ENCODE measurements around the gene AFF3. TPM values are rescaled to one million over a fixed set of nuclear protein-coding genes. Genes with fewer than 3 reads are reported as not detected.

AFF3 gene
- total and polyA plus RNA-seq, 4 donors, result 0.48 to 5.3 (median 2.3) TPM

DNA sequence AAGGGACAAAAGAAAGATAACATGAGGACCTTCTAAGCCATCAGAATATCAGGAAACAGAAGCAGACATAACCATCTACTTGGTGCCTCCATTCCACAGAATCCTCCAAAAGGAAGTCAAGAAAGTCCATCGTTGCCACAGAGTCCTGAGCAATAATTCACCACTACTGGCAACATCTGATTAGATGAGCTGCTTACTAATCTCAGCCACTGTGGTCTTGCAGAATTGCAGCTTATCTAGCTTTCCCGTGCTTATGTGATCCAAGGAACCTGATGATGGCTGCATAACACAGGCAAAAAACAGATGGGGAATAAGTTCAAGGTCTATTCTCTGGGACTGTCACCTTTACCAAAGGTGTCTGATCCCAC, 278.5 kb downstream of the AFF3 start:
- Histone ChIP-seq H3K4me3 (ENCODE audit: low read depth in 1 of 3, low read length in 3 of 3) (no peak overlapping the region), H3K9me3 (ENCODE audit: control insufficient read depth in 4 of 4, low read length in 3 of 4) (no peaks in the 10 kb centered on the region), H3K27ac (ENCODE audit: low read depth in 1 of 2, low read length in 2 of 2) (no peak overlapping the region), H3K36me3 (ENCODE audit: control insufficient read depth in 4 of 4, insufficient read depth in 3 of 4, low read depth in 1 of 4, low read length in 3 of 4) (no peaks in the 10 kb centered on the region), H3K9ac (ENCODE audit: low read depth in 1 of 2, low read length in 2 of 2) (no peak overlapping the region), H3K4me1 (ENCODE audit: control insufficient read depth in 4 of 4, insufficient read depth in 4 of 4, low read length in 3 of 4) (peaks cover 3 to 21% (median 11%) of the 10 kb centered on the region in 4 donors), H3K27me3 (ENCODE audit: control insufficient read depth in 4 of 4, insufficient read depth in 4 of 4, low read length in 3 of 4) (no peaks in the 10 kb centered on the region)
- TF ChIP-seq TAF1 (conservative IDR thresholded peaks at IDR 0.05) (no peak), JUND (IDR thresholded peaks at IDR 0.05) (no peak), HNF4G (IDR thresholded peaks at IDR 0.05) (no peak), RXRA (IDR thresholded peaks at IDR 0.05) (no peak), EGR1 (IDR thresholded peaks at IDR 0.05; ENCODE audit: low read depth in 2 of 2) (no peak), NR2F2 (IDR thresholded peaks at IDR 0.05) (no peak), SP1 (IDR thresholded peaks at IDR 0.05) (no peak), RAD21 (IDR thresholded peaks at IDR 0.05) (no peak), FOXA2 (IDR thresholded peaks at IDR 0.05) (no peak), GABPA (IDR thresholded peaks at IDR 0.05 in 1 of 2, conservative IDR thresholded peaks at IDR 0.05 in 1 of 2) (no peak)
- TF ChIP-seq, protein P1, sequence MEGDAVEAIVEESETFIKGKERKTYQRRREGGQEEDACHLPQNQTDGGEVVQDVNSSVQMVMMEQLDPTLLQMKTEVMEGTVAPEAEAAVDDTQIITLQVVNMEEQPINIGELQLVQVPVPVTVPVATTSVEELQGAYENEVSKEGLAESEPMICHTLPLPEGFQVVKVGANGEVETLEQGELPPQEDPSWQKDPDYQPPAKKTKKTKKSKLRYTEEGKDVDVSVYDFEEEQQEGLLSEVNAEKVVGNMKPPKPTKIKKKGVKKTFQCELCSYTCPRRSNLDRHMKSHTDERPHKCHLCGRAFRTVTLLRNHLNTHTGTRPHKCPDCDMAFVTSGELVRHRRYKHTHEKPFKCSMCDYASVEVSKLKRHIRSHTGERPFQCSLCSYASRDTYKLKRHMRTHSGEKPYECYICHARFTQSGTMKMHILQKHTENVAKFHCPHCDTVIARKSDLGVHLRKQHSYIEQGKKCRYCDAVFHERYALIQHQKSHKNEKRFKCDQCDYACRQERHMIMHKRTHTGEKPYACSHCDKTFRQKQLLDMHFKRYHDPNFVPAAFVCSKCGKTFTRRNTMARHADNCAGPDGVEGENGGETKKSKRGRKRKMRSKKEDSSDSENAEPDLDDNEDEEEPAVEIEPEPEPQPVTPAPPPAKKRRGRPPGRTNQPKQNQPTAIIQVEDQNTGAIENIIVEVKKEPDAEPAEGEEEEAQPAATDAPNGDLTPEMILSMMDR (IDR thresholded peaks at IDR 0.05; ENCODE audit: low read depth, low read length, missing input control), result no peak
- TF ChIP-seq, protein P2, sequence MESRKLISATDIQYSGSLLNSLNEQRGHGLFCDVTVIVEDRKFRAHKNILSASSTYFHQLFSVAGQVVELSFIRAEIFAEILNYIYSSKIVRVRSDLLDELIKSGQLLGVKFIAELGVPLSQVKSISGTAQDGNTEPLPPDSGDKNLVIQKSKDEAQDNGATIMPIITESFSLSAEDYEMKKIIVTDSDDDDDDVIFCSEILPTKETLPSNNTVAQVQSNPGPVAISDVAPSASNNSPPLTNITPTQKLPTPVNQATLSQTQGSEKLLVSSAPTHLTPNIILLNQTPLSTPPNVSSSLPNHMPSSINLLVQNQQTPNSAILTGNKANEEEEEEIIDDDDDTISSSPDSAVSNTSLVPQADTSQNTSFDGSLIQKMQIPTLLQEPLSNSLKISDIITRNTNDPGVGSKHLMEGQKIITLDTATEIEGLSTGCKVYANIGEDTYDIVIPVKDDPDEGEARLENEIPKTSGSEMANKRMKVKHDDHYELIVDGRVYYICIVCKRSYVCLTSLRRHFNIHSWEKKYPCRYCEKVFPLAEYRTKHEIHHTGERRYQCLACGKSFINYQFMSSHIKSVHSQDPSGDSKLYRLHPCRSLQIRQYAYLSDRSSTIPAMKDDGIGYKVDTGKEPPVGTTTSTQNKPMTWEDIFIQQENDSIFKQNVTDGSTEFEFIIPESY (IDR thresholded peaks at IDR 0.05), result no peak
- TF ChIP-seq, protein P3, sequence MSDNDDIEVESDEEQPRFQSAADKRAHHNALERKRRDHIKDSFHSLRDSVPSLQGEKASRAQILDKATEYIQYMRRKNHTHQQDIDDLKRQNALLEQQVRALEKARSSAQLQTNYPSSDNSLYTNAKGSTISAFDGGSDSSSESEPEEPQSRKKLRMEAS (IDR thresholded peaks at IDR 0.05), result no peak
- TF ChIP-seq, protein P4, sequence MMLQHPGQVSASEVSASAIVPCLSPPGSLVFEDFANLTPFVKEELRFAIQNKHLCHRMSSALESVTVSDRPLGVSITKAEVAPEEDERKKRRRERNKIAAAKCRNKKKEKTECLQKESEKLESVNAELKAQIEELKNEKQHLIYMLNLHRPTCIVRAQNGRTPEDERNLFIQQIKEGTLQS (IDR thresholded peaks at IDR 0.05), result no peak
- no peak for DNase-seq (ENCODE audit: low spot score)
- WGBS, result 77% methylated on average over 2 of the region's 2 CpGs

DNA sequence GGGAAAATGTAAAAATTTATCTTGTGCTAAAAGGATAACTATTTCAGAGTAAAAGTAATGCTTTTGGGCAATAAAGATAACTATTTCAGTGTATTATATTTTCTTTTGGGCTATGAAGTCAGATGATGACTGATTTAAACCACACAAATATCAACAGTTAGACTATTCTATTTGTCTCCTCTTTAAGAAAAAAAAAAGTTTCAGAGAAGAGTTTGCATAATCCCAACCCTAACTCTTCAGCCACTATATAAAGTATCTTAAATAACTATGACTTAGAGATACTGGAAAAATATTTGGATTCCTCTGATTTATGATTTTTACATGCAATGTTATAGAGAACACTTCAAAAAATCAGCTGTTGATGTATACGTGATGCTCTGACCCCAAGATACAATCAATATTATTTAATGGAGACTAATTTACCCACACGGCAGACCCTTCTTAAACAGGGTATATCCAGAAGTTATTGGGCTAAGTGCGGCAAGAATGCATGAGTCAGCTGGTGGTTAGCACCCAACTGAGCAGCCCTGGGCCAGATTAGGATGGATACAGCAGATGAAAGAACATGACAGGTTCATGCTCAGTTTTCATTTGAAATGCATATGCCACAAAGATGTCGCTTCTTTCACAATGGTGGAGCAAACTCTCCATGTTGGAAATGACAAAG, 279.0 kb downstream of the AFF3 start:
- H3K4me3 ChIP-seq (ENCODE audit: low read depth in 1 of 3, low read length in 3 of 3), result no peak overlapping the region
- no peak overlapping the region for H3K27ac ChIP-seq (ENCODE audit: low read depth in 1 of 2, low read length in 2 of 2)
- H3K9me3 ChIP-seq (ENCODE audit: control insufficient read depth in 4 of 4, low read length in 3 of 4), result no peaks in the 10 kb centered on the region
- H3K36me3 ChIP-seq (ENCODE audit: control insufficient read depth in 4 of 4, insufficient read depth in 3 of 4, low read depth in 1 of 4, low read length in 3 of 4), result no peaks in the 10 kb centered on the region
- H3K9ac ChIP-seq (ENCODE audit: low read depth in 1 of 2, low read length in 2 of 2), result no peak overlapping the region
- WGBS, result 95% methylated on average over 4 of the region's 4 CpGs
- peaks cover 3 to 21% (median 11%) of the 10 kb centered on the region in 4 donors for H3K4me1 ChIP-seq (ENCODE audit: control insufficient read depth in 4 of 4, insufficient read depth in 4 of 4, low read length in 3 of 4)
- H3K27me3 ChIP-seq (ENCODE audit: control insufficient read depth in 4 of 4, insufficient read depth in 4 of 4, low read length in 3 of 4), result no peaks in the 10 kb centered on the region
- no peak for DNase-seq (ENCODE audit: low spot score)
- TF ChIP-seq FOXA1 (IDR thresholded peaks at IDR 0.05) (no peak), HNF4G (IDR thresholded peaks at IDR 0.05) (no peak), RAD21 (IDR thresholded peaks at IDR 0.05) (no peak), SP1 (IDR thresholded peaks at IDR 0.05) (no peak), NR2F2 (IDR thresholded peaks at IDR 0.05) (no peak), TAF1 (conservative IDR thresholded peaks at IDR 0.05) (no peak), EGR1 (IDR thresholded peaks at IDR 0.05; ENCODE audit: low read depth in 2 of 2) (no peak), RXRA (IDR thresholded peaks at IDR 0.05) (no peak), FOXA2 (IDR thresholded peaks at IDR 0.05) (no peak), GABPA (IDR thresholded peaks at IDR 0.05 in 1 of 2, conservative IDR thresholded peaks at IDR 0.05 in 1 of 2) (no peak), JUND (IDR thresholded peaks at IDR 0.05) (no peak)
- TF ChIP-seq, protein P4 (IDR thresholded peaks at IDR 0.05), result no peak
- TF ChIP-seq, protein P1 (IDR thresholded peaks at IDR 0.05; ENCODE audit: low read depth, low read length, missing input control), result no peak
- TF ChIP-seq, protein P5, sequence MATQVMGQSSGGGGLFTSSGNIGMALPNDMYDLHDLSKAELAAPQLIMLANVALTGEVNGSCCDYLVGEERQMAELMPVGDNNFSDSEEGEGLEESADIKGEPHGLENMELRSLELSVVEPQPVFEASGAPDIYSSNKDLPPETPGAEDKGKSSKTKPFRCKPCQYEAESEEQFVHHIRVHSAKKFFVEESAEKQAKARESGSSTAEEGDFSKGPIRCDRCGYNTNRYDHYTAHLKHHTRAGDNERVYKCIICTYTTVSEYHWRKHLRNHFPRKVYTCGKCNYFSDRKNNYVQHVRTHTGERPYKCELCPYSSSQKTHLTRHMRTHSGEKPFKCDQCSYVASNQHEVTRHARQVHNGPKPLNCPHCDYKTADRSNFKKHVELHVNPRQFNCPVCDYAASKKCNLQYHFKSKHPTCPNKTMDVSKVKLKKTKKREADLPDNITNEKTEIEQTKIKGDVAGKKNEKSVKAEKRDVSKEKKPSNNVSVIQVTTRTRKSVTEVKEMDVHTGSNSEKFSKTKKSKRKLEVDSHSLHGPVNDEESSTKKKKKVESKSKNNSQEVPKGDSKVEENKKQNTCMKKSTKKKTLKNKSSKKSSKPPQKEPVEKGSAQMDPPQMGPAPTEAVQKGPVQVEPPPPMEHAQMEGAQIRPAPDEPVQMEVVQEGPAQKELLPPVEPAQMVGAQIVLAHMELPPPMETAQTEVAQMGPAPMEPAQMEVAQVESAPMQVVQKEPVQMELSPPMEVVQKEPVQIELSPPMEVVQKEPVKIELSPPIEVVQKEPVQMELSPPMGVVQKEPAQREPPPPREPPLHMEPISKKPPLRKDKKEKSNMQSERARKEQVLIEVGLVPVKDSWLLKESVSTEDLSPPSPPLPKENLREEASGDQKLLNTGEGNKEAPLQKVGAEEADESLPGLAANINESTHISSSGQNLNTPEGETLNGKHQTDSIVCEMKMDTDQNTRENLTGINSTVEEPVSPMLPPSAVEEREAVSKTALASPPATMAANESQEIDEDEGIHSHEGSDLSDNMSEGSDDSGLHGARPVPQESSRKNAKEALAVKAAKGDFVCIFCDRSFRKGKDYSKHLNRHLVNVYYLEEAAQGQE (IDR thresholded peaks at IDR 0.05), result no peak
- TF ChIP-seq, protein P3 (IDR thresholded peaks at IDR 0.05), result no peak
- TF ChIP-seq, protein P2 (IDR thresholded peaks at IDR 0.05), result no peak

Measured in liver (tissue), 9 donors.